GM19372 (cell line): Measurements from ENCODE around the gene EGR2.

Experiments used
- ATAC-seq: cut with Tn5 transposase; IDR thresholded peaks from one replicate; pipeline ENCODE4 v1.9.1; 2021; ENCODE audit warnings: mild to moderate bottlenecking, low read depth, moderate library complexity; ENCODE audit not compliant: unreplicated experiment

Gene EGR2

DNA sequence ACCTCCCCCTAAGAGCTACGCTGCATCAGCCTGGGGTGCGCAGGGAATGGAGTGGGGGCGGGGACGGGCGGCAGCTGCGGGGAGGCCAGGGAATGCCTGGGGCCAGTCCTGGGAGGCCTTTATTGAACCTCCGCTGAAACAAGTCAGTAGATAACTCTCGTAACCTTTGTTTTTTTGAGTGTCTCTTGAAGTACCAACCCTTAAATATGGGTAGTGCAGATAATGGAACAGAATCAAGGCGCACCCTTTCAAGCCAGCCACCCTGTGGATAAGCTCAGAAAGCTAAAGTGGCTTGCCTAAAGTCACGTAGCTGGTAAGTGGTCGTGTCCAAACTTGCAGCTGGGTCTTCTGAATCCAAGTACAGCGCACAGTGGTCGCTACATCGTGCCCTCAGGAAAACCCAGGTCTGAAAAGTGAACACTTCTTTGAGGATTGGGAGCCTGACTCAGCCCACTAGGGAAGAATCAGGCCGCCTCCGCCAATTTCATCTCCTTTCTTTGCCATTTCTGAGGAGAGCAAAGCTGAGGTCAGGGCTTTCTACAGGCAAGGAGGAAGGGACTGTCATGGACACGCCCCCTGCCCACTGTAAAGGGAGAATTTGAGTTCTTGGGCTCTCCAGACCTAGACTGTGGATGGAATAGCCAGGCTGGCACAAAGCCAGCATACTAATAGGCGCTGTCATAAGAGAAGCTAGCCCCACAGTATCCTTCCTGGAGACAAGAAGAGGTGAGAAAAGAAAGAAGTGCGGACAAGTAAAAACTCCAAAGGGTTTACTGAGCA, 3.2 kb upstream of the EGR2 start:
- ATAC-seq = no peak

DNA sequence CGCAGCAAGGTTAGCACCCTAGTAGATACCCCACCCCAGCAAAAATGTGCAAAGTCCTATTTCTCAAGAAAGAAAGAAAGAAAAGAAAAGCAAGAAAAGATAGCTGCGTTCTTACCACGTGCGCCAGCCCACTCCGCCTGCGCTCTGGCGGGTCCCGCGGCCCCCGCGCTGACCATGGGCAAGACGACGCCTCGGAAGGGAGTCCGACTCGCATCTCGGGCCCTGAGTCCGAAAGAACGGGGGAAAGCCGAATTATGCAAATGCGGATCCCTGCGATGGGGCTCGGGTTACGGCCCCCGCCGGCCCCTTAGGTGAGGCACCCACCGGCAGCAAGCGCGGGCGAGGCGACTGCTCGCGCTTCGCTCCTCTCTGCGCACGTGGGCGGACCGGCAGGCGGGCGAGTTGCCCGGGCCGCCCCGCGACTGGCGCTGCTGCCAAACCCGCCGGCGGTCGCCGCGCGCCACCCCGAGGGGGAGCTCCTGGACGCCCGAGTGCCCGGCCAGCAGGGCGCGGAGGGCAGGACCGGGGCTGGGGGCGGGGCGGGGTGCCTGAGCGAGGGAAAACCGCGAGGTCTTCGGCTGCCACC, 2.4 kb upstream of the EGR2 start:
- no peak for ATAC-seq

DNA sequence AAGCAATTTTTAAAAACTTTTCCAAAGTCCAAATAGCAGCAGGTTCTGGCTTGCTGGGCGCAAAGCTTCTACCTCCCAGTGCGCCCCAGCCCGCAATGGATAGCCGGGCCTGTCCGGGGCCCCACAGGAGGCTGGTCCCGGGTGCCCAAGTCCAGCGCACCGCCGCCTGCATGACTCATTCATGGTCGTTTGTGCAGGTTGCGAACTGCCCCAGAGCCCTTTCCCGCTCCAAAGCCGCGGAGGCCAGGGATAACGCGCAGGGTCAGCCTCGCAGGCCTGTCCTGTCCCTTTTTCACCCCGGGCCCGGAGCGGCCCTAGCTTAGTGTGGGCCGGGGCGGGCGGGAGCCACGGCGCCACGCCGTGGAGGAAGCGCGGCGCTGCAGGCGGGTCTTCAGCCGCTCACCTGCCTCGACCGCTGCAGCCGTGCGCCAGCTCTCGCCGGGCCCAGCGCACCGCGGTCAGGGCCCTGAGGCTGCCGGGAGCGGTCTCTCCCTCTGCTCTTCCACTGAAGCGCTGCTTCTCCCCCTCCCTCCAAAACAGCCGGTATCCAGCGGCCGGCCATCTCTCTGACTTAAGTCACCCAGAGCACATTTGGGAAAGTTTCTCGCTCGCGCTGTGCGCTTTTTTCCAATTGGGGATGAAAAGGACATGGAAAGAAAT, 1.7 kb upstream of the EGR2 start:
- peak; percentile 37 for ATAC-seq

DNA sequence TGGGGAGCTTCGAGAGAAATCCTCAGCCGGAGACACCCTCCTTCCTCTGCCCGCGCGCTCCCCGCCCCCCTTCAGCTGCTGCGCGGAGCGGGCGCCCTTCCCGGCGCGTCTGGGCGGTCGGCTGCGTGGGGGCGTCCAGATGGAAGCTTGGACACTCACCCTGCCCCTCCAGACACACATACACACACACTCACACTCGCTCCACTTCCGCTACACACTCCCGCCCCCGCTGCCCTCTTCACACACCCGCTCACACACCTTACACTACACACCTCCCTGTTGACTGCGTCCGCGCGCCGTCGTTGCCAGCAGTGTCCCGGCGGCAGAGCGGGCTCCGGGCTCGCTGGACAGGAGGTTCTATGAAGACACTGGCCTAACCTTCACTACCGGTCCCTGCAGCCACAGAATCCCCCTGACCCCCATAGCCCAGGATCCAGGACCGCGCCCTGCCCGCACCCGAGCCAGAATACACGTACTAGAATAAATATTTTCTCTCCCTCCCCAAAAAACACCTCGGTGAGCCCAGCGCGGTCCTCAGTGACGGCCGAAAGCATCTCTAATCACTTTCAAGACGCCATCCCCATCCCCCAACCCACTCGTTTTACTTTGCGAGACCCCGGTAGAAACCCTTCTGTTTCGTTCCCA, 1.1 kb upstream of the EGR2 start:
- ATAC-seq = peak; percentile 1

DNA sequence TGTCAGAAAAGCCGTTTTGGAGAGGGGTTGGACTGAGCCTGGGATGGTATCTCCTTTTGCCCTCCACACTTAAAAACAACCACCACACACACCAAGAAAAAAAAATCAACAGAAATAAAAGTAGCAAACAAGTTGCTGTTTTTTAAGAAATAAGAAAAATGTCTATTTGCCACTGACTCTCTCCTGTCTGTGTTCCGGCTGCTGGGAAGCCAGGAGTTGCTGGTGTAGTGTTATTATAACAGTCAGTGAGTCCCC, 163 bp downstream of the EGR2 start:
- no peak for ATAC-seq

DNA sequence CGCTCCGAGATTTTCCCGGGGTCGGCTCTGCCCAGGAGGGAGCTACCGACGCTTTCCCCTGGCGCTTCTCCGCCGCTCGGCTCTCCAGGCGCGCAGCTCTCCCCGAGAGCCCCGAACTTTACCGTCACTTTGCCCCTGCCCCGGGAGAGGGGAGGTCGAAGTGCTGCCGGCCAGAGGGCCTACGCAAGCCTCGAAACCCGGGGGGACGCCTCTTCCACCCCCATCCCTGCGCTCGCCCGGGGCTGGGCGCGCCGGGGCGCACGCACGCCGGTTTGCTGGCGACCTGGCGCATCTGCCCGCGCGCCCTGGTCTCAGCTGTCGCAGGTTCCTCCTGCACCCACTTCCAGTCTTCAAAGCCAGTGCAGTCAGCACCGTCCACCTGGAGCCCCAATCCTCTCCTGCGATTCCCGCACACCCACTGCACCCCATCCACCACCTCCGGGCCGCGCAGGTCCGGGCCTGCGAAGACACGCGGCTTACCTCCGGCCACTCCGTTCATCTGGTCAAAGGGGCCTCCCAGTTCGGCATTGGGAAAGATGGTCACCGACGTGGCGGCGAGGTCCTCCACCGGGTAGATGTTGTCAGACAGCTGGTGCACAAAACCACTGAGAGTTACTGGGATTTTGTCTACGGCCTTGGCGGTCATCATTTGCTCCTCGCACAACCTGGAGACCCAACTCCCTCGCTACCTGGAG, 638 bp downstream of the EGR2 start:
- ATAC-seq = no peak

DNA sequence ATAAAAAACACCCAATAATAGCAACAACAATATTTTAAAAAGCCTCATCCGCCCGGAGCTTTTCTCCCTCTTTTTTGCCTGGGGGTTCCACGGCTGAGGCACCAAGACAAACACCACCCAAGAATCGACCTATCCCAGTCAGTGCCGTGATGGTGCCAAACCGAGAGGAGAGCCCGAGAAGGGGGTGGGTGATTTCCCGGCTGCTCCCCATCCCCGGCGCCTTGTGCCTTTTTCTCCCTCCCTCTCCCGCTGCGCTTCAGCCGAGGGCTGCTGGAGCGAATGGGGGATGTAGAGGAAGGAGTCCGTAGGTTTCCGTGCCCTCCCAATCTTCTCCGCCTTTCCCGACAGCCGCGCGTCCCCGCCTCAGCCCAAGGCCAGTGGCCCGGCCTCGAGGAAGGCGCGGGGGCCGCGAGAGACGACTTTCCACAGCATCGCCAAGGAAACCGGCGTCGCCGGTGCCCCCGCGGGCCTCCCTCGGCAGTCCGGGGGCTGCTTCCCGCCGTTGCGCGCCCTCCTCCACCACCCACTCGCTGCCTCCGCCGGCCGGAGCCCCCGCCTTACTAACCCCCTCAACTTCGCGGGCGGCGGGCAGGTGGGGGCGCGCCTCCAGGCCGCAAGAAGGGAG, 1.3 kb downstream of the EGR2 start:
- no peak for ATAC-seq

DNA sequence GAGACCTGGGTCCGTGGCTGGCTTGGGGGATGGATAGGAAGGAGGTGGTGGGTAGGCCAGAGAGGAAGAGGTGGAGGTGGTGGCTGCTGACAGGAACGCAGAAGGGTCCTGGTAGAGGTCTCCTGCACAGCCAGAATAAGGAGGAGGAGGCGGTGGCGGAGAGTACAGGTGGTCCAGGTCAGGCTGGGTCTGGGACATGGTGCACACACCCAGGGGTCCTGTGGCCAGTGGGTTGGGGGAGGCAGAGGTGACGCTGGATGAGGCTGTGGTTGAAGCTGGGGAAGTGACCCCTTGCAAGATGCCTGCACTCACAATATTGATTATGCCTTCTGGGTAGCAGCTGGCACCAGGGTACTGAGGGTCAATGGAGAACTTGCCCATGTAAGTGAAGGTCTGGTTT, 2.2 kb downstream of the EGR2 start:
- ATAC-seq = no peak

DNA sequence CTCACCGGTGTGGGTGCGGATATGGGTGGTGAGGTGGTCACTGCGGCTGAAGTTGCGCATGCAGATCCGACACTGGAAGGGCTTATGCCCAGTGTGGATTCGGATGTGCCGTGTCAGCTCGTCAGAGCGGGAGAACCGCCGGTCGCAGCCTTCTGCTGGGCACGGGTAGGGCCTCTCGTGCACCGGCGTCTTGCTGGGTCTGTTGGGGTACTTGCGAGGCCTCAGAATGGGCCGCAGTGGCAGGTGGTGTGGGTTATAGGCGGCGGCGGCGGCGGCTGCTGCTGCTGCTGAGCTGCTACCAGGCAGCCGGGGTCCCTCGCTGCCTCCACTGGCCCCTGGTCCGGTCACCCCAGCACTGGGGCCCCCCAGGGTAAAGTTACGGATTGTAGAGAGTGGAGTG, 2.7 kb downstream of the EGR2 start:
- no peak for ATAC-seq

DNA sequence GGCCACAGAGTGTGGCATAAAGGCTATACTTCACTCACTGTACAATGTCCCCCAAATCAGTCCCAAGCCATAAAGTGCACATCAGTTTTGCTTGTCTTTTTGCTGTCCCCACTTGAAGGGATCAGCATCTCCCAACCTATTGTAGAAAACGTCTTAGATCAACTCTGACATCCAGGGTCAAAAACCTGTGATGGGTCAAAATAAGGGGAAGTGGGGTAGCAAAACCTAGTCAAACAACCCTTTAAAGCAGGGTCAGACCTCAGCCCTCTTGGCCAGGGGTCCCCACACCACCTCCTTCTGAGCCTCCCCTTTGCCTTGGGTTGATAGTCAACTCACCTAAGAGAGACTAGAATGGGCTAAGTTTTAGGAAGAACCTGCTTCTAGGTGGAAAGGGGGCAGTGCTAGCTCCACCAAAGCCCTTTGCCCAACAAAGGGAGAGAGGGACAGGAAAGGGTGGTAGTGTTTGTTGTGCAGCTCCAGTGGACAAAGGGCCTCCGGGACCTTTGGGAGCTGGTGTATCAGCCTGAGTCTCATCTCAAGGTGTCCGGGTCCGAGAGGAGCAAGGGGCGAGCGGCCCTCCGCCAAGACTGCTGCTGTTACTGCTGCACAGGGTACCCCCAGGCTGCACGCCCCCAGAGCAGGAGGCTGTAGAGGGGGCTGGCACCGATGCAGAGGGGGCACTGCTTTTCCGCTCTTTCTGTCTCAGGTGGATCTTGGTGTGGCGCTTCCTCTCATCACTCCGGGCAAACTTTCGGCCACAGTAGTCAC, 3.3 kb downstream of the EGR2 start:
- no peak for ATAC-seq

DNA sequence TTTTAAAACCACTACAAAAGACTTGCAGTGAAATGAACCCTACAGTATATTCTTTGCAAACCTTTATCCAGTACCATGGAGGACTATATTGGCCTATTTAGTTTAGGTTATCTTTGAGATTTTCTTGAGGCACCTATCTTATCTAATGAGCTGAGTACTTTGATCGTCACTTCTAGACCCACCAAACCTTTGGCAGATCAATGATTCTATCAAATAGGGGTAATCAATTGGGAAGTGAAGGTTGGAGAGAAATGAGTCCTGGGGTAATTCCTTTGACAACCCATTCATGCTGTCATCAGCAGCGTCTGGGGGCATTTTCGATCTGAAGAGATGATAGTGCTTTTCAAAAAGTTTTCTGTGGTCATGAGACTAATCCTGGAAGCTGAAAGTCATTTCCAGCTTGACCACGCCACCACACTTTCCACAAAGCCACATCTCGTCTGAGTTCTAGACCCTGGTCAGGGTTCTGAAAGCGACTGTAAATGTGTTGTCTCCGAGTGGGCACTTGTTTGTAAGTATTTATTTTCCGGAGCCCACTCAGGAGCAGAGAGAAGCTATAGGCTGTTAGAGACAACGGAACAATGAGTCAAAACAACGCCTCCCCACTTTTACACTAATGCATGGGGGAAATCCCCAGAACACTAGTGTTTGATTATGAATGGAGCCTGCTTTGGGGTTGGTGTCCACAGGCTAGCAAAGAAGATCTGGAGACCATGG, 4.8 kb downstream of the EGR2 start:
- peak; percentile 42 for ATAC-seq

DNA sequence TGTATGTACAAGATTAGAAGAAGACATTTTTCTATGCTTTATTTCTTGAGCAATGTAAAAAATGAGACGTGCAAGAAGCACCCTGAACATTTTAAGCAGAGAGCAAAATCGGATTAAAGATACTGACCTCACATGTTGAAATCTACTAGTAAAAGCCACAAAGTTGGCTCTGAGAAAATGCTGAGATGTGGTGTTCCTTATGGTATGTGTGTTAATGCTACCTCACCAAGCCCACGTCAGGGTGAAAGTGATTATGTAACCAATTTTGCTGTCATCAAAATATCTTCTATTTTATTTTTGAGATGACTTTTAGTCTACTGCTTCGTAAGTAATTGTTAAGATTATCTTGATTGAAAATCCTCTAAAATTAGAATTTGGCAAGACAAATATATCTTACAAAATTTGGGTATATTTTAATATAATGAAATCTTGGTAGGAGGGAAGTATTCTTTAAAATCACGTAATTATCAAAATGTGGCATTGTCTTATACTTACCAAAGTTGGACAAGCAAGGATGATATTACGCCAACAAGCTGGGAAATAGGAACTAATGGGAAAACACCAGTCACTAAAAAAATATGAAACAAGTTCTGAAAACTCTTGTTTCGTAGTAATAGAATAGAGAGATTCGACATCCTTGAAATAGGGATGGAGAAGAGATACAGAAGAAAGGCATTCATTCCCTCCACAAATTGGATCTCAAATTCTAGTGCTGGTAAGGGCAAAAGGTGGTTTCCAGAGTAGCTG, 5.8 kb downstream of the EGR2 start:
- ATAC-seq = no peak

DNA sequence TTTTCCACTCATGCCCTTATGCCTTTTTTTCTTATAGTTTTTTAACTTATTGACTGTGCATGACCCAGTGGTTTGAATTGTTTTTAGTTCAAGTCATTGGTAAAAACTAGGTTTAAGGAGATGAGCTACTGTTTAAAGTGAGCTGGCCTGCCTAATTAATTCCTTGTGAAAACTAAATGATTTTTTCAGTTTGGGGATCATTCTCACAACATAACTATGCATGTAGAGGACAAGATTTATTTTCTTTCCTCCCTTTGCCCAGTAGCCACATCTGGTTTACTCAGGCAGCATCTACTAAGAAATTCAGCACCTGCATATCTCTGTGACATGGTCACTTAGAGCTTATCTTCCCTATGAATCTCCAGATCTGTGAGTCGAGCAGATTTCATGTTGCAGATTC, 9.9 kb downstream of the EGR2 start:
- ATAC-seq = no peak

DNA sequence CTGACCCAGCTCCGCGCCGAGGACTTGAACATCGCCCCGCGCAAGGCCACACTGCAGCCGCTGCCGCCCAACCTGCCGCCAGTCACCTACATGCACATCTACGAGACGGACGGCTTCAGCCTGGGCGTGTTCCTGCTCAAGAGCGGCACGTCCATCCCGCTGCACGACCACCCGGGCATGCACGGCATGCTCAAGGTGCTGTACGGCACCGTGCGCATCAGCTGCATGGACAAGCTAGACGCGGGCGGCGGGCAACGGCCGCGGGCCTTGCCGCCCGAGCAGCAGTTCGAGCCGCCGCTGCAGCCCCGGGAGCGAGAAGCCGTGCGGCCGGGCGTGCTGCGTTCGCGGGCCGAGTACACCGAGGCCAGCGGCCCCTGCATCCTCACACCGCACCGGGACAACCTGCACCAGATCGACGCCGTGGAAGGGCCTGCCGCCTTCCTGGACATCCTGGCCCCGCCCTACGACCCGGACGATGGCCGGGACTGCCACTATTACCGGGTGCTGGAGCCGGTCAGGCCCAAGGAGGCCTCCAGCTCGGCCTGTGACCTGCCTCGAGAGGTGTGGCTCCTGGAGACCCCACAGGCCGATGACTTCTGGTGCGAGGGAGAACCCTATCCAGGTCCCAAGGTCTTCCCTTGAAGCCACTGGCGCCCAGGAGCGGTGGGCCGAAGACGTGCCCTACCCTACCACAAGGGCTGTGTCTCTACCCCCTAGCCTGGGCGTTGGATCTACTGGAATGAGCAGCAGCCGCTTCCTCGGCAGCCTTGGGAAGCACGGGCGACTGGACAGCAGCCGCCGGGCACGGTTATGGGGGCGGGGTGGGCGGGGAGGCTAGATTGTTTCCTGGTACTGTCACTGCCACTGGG, 10.7 kb downstream of the EGR2 start:
- peak; percentile 4 for ATAC-seq

DNA sequence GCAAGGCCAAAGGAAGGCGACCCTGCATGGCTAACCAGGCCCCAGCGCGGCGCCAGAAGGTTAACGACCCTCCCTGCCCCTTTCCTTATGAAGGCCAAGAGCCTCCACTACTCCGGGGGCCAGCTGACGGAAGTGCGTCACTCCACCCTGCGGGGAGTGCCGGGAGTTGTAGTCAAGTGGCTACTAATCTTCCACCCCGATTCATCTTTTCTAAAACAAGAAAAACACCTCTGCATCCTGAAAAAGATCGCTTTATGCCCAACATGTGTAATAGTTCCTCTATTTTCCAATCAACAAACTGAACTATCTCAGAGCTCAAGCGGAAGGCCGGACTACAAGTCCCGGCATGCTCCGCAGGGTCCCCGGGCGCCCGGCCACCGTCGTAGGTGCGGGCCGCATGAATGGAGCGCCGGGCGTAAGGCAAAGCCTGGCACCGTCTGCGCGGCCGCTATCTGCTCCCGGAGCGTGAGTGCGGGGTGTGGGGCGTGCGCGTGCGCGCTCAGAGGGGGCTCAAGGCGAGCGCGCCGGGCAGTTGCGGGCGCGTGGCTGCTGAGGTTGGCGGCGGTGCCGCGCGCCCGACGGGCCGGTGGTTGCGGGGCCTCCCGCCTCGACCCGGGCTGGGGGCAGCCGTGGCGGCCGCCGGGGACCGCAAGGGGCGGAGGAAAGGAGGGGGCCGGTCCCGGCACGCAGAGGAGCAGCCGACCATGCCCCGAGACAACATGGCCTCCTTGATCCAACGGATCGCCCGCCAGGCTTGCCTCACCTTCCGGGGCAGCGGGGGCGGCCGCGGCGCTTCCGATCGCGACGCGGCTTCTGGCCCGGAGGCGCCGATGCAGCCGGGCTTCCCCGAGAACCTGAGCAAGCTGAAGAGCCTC, 11.6 kb downstream of the EGR2 start, which contains the start of gene ADO:
Gene ADO, plus strand, starts transcription at position 365 of the 875 bp plus-strand sequence. Its CDS starts 340 bp downstream, at position 705.
- ATAC-seq = peak; percentile 83

DNA sequence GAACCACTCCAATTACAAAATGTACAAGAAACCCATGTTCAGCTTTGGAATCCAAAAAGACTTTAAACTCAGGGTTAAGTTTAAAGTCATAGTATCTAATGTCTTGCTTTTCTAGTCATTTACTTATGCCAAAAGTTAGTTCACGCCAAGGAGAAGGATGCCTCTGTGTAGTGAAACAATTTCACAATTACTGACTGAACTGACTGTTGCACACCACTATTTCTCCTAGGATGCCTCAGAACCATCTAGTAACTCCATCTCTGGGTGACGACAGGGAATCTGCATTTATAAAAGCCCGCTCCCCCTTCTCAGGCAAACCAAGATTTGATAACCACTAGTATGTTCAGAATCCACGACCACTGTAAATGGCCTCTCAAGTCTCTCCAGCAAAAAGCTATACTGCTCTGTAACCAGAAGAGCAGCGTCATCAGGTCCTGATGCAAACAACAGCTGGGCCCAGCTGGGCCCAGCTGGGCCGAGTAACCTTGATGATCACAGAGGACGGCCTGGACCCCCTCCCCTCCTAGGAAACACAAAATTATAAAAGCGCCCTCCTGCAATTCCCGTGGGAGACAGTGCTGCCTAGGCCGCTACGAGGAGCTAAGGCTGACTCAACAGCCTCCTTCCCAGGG, 12.3 kb downstream of the EGR2 start:
- ATAC-seq = no peak
